K562 (cell line): ENCODE data around the gene GRK4. TPM values are rescaled to one million over a fixed set of nuclear protein-coding genes. Genes with fewer than 3 reads are reported as not detected.

Experiments used
- ATAC-seq: fragments of 200-7000 bp; cut with Tn5 transposase; 3 replicates; pipeline ENCODE4 v1.9.1; 2020; ENCODE audit warnings: moderate library complexity
- BruUV-seq: library from RNA; stranded (reverse); fragments of 400-500 nt; replicated peaks from 2 replicates; lab custom pipeline; 2021; lab: Mats Ljungman, UMichigan
- CTCF ChIA-PET: fragments of 300-600 bp; formaldehyde crosslinking; extraction: SDS; loops from one replicate; lab custom pipeline; 2021; ENCODE audit warnings: low intra/inter-chr PET ratio; lab: Yijun Ruan, JAX
- POLR2A ChIA-PET: fragments of 300-600, 350-650 bp; sonication (Branson Sonifier 250); formaldehyde crosslinking; extraction: SDS; loops from one replicate; lab custom pipeline; 2021; ENCODE audit warnings: antibody characterized with exemption, inconsistent platforms; lab: Yijun Ruan, JAX
- DNase-seq, 4 experiments: peaks; one replicate each; pipeline versions ENCODE4 v3.0.0 to v3.0.0-alpha.2; 2011 to 2018; ENCODE audit warnings: low spot score in 3 of 4, mixed read lengths in 3 of 4; ENCODE audit errors: extremely low read depth in 1 of 4
- FAIRE-seq: peaks from 2 replicates; lab custom pipeline; 2011; peaks lifted over from hg19 to GRCh38; lab: Jason Lieb, UNC
- H2AFZ ChIP-seq: 2 replicates; pipeline ENCODE4 v1.6.0; 2011; ENCODE audit warnings: low read depth, low read length, control low read depth, inconsistent platforms
- H3K27ac ChIP-seq: fragments of 200-600 bp; 3 replicates; pipeline ENCODE4 v1.8.0; 2011; ENCODE audit warnings: low read depth, mild to moderate bottlenecking, control low read depth, inconsistent platforms, low read length, moderate library complexity, mixed read lengths; ENCODE audit errors: extremely low read depth
- H3K27me3 ChIP-seq, 2 experiments: fragments of 300-600 bp in 1 of 2; 2 replicates in 1 of 2; 3 replicates in 1 of 2; pipeline versions ENCODE4 v1.6.0 to v1.8.0; 2011; ENCODE audit warnings: inconsistent platforms in 2 of 2, low read length in 2 of 2, mild to moderate bottlenecking in 1 of 2, mixed read lengths in 1 of 2, moderate library complexity in 1 of 2; ENCODE audit not compliant: control insufficient read depth in 2 of 2, insufficient read depth in 2 of 2
- H3K36me3 ChIP-seq: fragments of 300-600 bp; 3 replicates; pipeline ENCODE4 v1.8.0; 2011; ENCODE audit warnings: mild to moderate bottlenecking, low read length, inconsistent platforms; ENCODE audit not compliant: control insufficient read depth, insufficient read depth
- H3K4me1 ChIP-seq, 2 experiments: fragments of 200-600 bp in 1 of 2; replicated peaks in 1 of 2; 2 replicates in 1 of 2; 3 replicates in 1 of 2; pipeline versions ENCODE4 v1.5.1 to v1.8.0; 2011; ENCODE audit warnings: inconsistent platforms in 2 of 2, low read length in 2 of 2, mild to moderate bottlenecking in 1 of 2, mixed read lengths in 1 of 2, moderate library complexity in 1 of 2; ENCODE audit not compliant: control insufficient read depth in 2 of 2, insufficient read depth in 2 of 2
- H3K4me2 ChIP-seq: 2 replicates; pipeline ENCODE4 v1.6.1; 2011; ENCODE audit warnings: low read length, control low read depth, inconsistent platforms, mixed read lengths; ENCODE audit not compliant: insufficient read depth
- H3K4me3 ChIP-seq: fragments of 200-600 bp; sonication (generic), shearing (Covaris generic); 2 replicates; pipeline ENCODE4 v1.5.1; 2016; ENCODE audit warnings: control low read depth, inconsistent platforms
- H3K79me2 ChIP-seq: fragments of 200-600 bp; 3 replicates; pipeline ENCODE4 v1.8.0; 2011; ENCODE audit warnings: low read length, inconsistent platforms; ENCODE audit not compliant: control insufficient read depth, insufficient read depth
- H3K9ac ChIP-seq, 2 experiments: 2 replicates each; pipeline versions ENCODE4 v1.6.0 to v1.6.1; 2011; ENCODE audit warnings: low read depth in 2 of 2, low read length in 2 of 2, control low read depth in 1 of 2, inconsistent platforms in 1 of 2, mild to moderate bottlenecking in 1 of 2, mixed read lengths in 1 of 2; ENCODE audit not compliant: insufficient read depth in 1 of 2
- H3K9me1 ChIP-seq: one replicate; pipeline ENCODE4 v1.6.0; 2011; ENCODE audit warnings: inconsistent platforms, mild to moderate bottlenecking, low read length, moderate library complexity; ENCODE audit not compliant: control insufficient read depth, insufficient read depth
- H3K9me3 ChIP-seq: replicated peaks from 2 replicates; pipeline ENCODE4 v1.5.1; 2011; ENCODE audit warnings: low read depth, low read length, inconsistent platforms; ENCODE audit not compliant: control insufficient read depth, insufficient read depth
- H4K20me1 ChIP-seq: replicated peaks from 2 replicates; pipeline ENCODE4 v1.6.1; 2011; ENCODE audit warnings: low read length, inconsistent platforms, mixed read lengths; ENCODE audit not compliant: control insufficient read depth, insufficient read depth
- CCAR2 ChIP-seq: fragments of 200-400 bp; formaldehyde crosslinking; IDR thresholded peaks from 2 replicates; pipeline ENCODE4 v1.6.1; 2017; ENCODE audit warnings: mild to moderate bottlenecking, low read depth, low read length
- EWSR1 ChIP-seq: fragments of 450-650 bp; IDR thresholded peaks from 2 replicates; pipeline ENCODE4 v1.6.1; 2018; ENCODE audit warnings: borderline replicate concordance, mild to moderate bottlenecking, low read depth, moderate library complexity; ENCODE audit not compliant: partially characterized antibody
- FOXP1 ChIP-seq: sonication (generic); formaldehyde crosslinking; IDR thresholded peaks from 2 replicates; pipeline ENCODE4 v1.8.0; 2022; ENCODE audit warnings: mild to moderate bottlenecking, missing genetic modification reagents
- GTF2F1 ChIP-seq: IDR thresholded peaks from 2 replicates; pipeline ENCODE4 v1.6.1; 2011; ENCODE audit warnings: low read depth, low read length, improper control_type of control experiment
- KAT2B ChIP-seq: IDR thresholded peaks from one replicate; pipeline ENCODE4 v1.6.1; 2012; ENCODE audit warnings: low read depth, mild to moderate bottlenecking, control low read depth, inconsistent platforms, low read length, moderate library complexity
- LEF1 ChIP-seq: fragments of 450-650 bp; IDR thresholded peaks from 2 replicates; pipeline ENCODE4 v1.6.1; 2016; ENCODE audit warnings: mild to moderate bottlenecking
- RBM15 ChIP-seq: fragments of 200-400 bp; formaldehyde crosslinking; IDR thresholded peaks from 2 replicates; pipeline ENCODE4 v1.6.1; 2018; ENCODE audit warnings: mild to moderate bottlenecking, low read length, moderate library complexity; ENCODE audit not compliant: insufficient read depth
- TAL1 ChIP-seq: fragments of 450-650 bp; IDR thresholded peaks from 2 replicates; pipeline ENCODE4 v1.6.1; 2016; ENCODE audit warnings: mild to moderate bottlenecking
- ZC3H11A ChIP-seq: IDR thresholded peaks from 2 replicates; pipeline ENCODE4 v1.6.1; 2012; ENCODE audit warnings: low read depth, low read length, improper control_type of control experiment
- ZNF407 ChIP-seq: fragments of 450-650 bp; IDR thresholded peaks from 2 replicates; pipeline ENCODE4 v1.6.1; 2016; ENCODE audit warnings: low read depth
- ZNF57 ChIP-seq: fragments of 450-650 bp; formaldehyde crosslinking; IDR thresholded peaks from 2 replicates; pipeline ENCODE4 v1.4.0; 2020; ENCODE audit warnings: mild to moderate bottlenecking, moderate library complexity
- WGBS: fragments of 100-300 bp; shearing (Covaris generic); methylation state at CpG from one replicate; pipeline ENCODE4 v1.1.6; 2016; ENCODE audit warnings: low coverage, mixed read lengths; ENCODE audit not compliant: insufficient coverage; ENCODE audit errors: missing lambda C conversion rate; 5-methylcytosine and 5-hydroxymethylcytosine counted together
- in situ Hi-C: fragments of 300-500 bp; cut with MboI; formaldehyde crosslinking; loops from 4 replicates; pipeline ENCODE4 v1.15.0; 2018; ENCODE audit warnings: inconsistent platforms, mixed read lengths
- intact Hi-C: fragments of 100-400 bp; cut with micrococcal nuclease; formaldehyde crosslinking; loops from 2 replicates; pipeline ENCODE4 v1.14.2; 2022
- polyA plus RNA-seq, 8 experiments: library from polyadenylated mRNA; depleted of rRNA in 4 of 8; stranded (reverse) in 5 of 8; unstranded in 3 of 8; fragments of >200 nt; fragmentation: Nextera tagmentation in 2 of 8; fragmentation: Illumina TruSeq in 1 of 8; extraction: Ambion mirVana in 2 of 8; extraction: Trizol in 1 of 8; gene quantifications; 2 replicates each; pipeline versions ENCODE4 v1.2.1 to v1.2.3, GENCODE V29; 2011 to 2014; ENCODE audit warnings: inconsistent platforms in 1 of 8, missing spikeins in 1 of 8
- total RNA-seq, 7 experiments: library from RNA; depleted of rRNA in 6 of 7; stranded (reverse); fragments of >200 nt in 6 of 7; fragmentation: Illumina TruSeq in 2 of 7; extraction: Trizol in 2 of 7; gene quantifications; 2 replicates each; pipeline versions ENCODE4 v1.2.1 to v1.2.3, GENCODE V29; 2011 to 2021; ENCODE audit warnings: low replicate concordance in 1 of 7
- TF ChIP-seq, protein P1 (sequence below): fragments of 450-650 bp; formaldehyde crosslinking; IDR thresholded peaks from 2 replicates; pipeline ENCODE4 v1.4.0; 2020; ENCODE audit warnings: mild to moderate bottlenecking, mixed read lengths

GRK4 gene
- total and polyA plus RNA-seq, 9 of the 15 experiments (the other 6 are each of a cell fraction or from before 2014, with no cell fraction given), result 1.1 to 4.8 (median 2.6) TPM

GRCh38 chr4:2914256-2915126 is 48.9 kb upstream of the GRK4 start:
- WGBS, result 89% methylated on average over 16 of the region's 16 CpGs
- TF ChIP-seq KAT2B, result no peak
- TF ChIP-seq EWSR1, result no peak
- TF ChIP-seq, protein P1, sequence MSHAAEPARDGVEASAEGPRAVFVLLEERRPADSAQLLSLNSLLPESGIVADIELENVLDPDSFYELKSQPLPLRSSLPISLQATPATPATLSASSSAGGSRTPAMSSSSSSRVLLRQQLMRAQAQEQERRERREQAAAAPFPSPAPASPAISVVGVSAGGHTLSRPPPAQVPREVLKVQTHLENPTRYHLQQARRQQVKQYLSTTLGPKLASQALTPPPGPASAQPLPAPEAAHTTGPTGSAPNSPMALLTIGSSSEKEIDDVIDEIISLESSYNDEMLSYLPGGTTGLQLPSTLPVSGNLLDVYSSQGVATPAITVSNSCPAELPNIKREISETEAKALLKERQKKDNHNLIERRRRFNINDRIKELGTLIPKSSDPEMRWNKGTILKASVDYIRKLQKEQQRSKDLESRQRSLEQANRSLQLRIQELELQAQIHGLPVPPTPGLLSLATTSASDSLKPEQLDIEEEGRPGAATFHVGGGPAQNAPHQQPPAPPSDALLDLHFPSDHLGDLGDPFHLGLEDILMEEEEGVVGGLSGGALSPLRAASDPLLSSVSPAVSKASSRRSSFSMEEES (CRISPR knock-in tag), result no peak
- TF ChIP-seq TAL1, result no peak
- no peak for TF ChIP-seq CCAR2
- TF ChIP-seq GTF2F1, result no peak
- no peak for TF ChIP-seq ZNF407
- TF ChIP-seq LEF1, result no peak
- TF ChIP-seq ZNF57 (CRISPR knock-in tag), result no peak
- no peak for TF ChIP-seq ZC3H11A
- no peak for TF ChIP-seq FOXP1
- no peak for TF ChIP-seq RBM15

More at GRCh38 chr4:2914256-2915126, 48.9 kb upstream of the GRK4 start:
- DNase-seq, result no peak
- ChIA-PET CTCF (interaction anchor here (0.6 kb wide), 1 partner anchor 10 kb away, joined by 3 read pairs; no protein-coding TSS in a partner anchor), POLR2A (interaction anchor here (0.7 to 1.2 kb wide), 2 partner anchors 21 to 114 kb away, joined by 3 to 4 read pairs; no protein-coding TSS in a partner anchor)
- no peak overlapping the region for H2AFZ ChIP-seq
- no peaks in the 10 kb centered on the region for H3K27me3 ChIP-seq
- no peaks in the 10 kb centered on the region for H4K20me1 ChIP-seq
- FAIRE-seq, result no peak
- no peak overlapping the region for H3K4me3 ChIP-seq
- peaks cover 38% of the 10 kb centered on the region; the same call in 2 of the 3 replicates for H3K36me3 ChIP-seq
- BruUV-seq, result no TSS peak
- no peak overlapping the region for H3K27ac ChIP-seq
- intact Hi-C loops, result no loop called here
- no peak for ATAC-seq
- H3K4me1 ChIP-seq, result peaks cover 0 to 3% of the 10 kb centered on the region in 2 experiments; a peak in 1 of 5 replicates
- no peak overlapping the region for H3K9ac ChIP-seq
- no peaks in the 10 kb centered on the region for H3K79me2 ChIP-seq
- H3K4me2 ChIP-seq, result no peak overlapping the region
- no peaks in the 10 kb centered on the region for H3K9me3 ChIP-seq
- in situ Hi-C loops, result no loop called here
- H3K9me1 ChIP-seq, result no peaks in the 10 kb centered on the region
